GM18517 (cell line): ENCODE data around the gene ATF6B.
"Not testable (repeated sequence)": the region's sequence is repeated elsewhere in the genome, so short reads cannot be mapped to it uniquely, and the experiment has no call there.

Experiments used
- ATAC-seq: cut with Tn5 transposase; IDR thresholded peaks from one replicate; pipeline ENCODE4 v1.9.1; 2021; ENCODE audit warnings: mild to moderate bottlenecking, moderate library complexity; ENCODE audit not compliant: unreplicated experiment

ATF6B gene

GRCh38 chr6:32154514-32155161 lies 26.6 kb upstream of the ATF6B start:
- no peak for ATAC-seq

DNA sequence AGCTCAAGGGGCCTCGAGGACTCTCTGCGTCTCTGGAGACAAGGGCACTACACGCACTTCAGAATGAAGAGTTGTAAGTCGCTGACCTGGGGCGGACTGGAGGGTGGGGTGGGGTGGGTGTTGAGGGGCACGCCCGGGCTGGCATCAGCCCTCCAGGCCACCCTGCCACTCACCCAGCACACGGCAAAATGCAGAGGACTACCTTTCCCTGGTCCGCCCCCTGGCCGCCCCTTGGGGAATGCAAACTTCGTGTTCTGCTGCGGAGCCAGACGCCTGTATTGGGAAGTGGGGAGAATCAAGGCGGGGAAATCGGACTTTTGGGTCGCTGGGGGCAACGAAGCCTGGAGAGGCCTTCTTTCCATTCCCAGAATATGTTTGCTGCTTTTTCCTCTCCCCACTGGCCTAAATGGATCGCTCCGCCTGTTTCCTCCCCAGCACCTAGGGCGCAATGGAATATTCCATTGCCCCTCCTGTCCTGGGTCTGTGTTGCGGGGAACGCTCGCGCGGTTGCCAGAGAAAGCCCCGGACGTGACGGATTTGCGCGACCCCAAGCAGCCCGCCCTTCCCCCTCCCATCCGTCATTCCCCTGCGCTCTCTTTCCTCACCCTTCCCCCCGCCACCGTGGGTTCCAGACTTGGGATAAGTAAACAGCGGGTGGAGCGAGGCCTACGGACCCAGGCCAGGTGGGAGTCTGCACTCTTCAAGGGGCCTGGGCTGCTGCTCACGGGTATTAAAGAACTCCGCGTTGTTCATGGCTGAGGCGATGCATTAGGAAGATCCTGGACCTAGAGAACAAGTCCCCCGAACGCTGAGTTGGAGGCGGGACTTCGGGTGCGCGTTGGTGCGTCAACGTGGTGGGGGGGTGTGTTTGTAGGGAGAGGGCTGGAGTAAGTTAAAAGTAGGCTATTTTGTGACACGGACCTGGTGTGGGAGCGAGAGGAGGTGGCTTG lies 25.8 kb upstream of the ATF6B start, which contains the start of gene PPT2:
TSS of gene PPT2 (plus strand) at position 578 of the 950 bp plus-strand sequence. CDS start 454 bp downstream, outside the sequence.
- ATAC-seq = no peak

DNA sequence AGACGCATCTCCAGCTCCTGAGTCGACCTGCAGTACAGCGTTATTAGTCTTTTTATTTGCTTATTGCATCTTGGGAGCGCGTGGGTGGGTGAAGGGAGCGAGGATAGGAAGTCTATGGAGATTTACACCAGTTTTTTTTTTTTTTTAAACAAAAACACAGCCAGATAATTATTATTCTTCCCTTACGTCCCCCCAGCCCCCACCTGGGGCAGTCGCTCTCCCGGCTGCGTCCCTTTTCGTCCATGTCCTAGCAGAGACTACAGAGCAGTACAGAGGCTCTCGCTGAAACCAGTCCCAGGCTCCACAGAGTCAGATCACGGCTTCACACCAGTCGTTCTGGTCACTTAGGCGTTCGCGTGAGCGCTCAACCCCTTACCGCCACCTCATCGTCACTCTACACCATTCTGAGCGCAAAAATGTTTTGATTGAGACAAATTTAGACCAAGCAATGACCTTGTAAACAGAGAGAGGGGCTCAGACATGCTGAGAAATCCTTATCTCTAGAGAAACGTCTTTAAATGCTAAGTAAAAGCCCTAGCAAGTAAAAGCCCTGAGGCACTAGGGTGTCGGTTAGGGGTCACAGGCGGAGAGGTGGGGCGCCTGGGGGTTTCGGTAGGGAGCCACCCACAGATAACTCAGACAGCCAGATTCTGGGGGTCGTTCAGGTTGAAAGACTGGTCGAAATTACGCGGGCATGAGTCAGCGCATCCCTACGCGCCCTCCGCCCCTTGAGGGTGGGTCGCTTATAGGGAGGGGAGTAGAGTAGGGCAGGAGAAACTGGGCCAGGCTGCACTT lies 24.9 kb upstream of the ATF6B start:
- ATAC-seq = no peak

DNA sequence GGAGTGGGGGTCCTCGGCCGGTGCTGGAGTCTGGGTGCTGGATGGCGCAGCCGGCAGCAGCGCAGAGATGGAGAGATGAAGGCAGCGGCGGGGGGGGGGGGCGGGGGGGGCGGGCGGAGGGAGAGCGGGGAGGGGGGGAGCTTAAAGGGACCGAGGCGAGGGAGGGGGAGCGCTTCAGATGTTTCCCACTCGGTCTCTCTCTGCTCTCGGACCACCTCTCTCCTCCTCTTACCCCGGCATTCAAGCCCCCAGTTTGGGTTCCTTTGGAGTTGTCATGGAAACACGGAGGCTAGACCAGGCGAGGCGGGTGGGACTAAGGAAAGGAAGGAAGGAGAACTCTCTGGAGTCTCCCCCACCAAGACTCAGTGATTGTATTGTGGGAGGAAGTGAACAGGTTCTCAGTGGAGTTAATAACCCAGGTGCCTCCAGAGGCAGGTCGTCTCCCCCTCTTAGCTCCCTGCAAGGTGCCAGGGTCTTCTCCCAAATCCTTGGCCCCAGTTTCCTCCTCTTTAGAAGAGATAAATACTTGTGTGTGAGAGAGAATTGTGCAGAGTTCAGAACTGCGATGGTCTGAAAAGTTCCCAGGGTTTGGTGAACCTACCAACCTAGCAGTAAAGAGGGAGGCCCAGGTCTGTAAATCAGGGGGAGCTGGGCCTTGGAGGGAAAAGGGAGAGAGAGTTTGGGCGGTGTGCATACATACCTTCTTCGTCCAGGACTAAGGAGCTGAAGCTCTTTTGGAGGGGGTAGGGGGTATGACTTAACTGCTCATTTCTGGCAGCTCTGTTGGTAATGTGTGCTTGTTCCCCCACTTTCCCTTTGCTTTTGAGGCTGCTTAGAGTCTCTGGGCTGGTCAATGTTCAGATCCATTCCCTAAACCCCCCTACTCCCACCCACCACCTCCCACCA lies 24.1 kb upstream of the ATF6B start, which contains the start of gene PRRT1:
TSS of gene PRRT1 (minus strand) at position 77 of the 906 bp plus-strand sequence. CDS start 112 bp downstream, outside the sequence.
- no peak for ATAC-seq

GRCh38 chr6:32151181-32151862 lies 23.3 kb upstream of the ATF6B start:
- ATAC-seq = no peak

GRCh38 chr6:32149932-32150870 lies 22.2 kb upstream of the ATF6B start:
- no peak for ATAC-seq

DNA sequence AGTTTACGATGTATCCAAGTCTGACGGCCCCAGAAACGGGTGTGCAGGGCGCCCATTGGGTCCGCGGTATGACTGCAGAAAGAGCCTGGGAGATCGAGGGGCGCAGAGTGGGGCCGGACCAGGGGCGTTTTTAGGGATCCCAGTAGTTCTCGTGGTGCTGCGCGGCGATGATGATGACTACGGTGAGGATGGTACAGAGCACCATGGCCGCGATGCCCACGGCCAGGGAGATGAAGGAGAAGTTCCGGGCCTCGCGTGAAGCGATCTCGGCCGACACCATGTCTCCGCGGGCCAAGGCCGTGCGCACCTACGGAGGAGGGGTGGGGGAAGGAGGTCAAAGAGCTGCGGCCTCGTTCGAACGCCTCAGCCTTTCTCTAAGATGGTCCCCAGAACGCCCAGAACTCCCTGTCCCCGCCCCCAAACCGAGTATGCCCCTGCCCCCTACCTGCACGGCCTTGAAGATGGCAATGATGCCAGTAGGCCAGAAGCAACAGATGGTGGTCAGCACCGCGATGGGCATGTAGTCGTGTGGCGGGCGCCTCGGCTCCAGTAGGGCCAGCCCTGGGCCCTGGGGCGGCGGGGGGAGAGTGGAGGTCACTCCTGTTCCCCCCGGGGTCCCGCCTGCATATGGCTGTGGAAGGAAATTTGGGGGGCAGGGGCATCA lies 21.2 kb upstream of the ATF6B start:
- no peak for ATAC-seq

DNA sequence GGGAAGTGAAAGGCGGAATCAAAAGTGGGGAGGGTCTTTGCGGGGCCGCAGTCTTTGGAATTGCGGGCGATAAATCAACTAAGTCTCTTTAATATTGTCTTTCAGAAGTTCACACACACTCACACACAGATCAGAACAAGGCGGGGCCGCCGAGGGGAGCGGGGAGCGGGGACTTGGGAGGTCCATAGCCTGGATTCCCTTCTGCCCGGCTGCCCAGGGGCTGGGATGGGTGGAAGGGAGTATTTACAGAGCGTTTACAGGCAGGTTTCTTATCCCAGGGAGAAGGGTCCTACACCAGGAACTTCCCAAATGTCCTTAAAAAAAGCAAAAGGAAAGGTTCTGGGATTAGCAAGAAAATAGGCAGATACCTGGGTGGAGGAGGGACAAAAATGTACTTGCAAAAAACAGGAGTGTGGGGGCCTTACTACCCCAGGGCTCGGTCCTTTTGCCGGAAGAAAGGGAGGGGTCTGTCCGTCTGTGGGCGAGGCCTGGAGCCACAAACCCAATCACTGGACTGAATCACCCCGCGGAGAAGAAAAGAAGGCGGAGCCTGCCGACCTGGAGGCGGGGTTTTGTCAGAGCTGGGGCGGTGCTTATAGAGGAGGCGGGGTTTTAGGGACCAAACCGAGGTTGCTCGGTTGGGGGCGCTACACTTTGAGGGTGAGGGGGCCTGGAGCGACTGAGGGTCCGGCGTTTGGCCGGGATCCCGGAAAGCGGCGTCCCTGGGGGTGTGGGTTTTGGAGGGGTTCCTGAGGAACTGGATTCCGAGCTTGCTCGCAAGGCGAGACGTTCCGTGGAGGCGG lies 20.4 kb upstream of the ATF6B start:
- ATAC-seq = no peak

- ATAC-seq = no peak
Observed at GRCh38 chr6:32147401-32148132, 19.5 kb upstream of the ATF6B start.

- no peak for ATAC-seq
Observed at GRCh38 chr6:32146687-32147086, 18.6 kb upstream of the ATF6B start.

DNA sequence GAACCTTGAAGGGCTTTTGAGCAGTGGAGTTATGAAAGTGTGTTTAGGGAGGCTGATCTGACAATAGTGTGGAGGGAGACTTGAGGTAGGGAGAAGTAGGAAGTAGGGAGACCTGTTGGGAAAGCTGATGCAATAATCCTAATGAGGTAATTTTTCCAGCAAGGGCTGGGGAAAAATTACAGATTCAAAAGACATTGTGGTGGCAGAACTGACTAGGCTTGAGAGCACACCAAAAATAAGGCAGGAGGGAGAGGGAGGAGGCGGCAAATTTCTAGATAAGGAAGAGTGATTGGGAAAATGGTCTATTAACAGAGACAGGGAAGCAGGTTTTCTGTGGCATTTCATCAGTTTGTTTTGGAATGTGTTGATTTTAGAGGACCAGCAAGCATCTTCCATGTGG lies 18.2 kb upstream of the ATF6B start:
- no peak for ATAC-seq

- ATAC-seq = not testable (repeated sequence)
Observed at GRCh38 chr6:32144238-32144637, 16.2 kb upstream of the ATF6B start.

GRCh38 chr6:32140420-32141046 lies 12.5 kb upstream of the ATF6B start:
- ATAC-seq = no peak

GRCh38 chr6:32139590-32139989 lies 11.5 kb upstream of the ATF6B start:
- no peak for ATAC-seq

DNA sequence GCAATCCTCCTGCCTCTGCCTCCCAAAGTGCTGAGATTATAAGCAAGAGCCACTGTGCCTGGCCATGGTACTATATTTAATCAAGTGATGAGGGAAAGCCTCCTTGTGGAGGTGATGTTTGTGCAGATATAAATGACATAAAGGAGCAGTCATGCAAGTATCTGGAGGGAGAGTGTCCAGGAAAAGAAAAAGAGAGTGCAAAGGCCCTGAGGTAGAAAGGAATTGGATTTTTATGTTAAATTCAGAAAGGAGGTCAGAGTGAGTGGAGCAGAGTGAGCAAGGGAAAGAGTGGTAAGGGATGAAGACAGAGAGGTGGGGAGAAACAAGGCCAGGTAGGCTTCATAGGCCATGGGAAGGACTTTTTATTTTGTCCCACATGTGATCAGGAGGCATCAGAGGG lies 9.4 kb upstream of the ATF6B start:
- no peak for ATAC-seq

DNA sequence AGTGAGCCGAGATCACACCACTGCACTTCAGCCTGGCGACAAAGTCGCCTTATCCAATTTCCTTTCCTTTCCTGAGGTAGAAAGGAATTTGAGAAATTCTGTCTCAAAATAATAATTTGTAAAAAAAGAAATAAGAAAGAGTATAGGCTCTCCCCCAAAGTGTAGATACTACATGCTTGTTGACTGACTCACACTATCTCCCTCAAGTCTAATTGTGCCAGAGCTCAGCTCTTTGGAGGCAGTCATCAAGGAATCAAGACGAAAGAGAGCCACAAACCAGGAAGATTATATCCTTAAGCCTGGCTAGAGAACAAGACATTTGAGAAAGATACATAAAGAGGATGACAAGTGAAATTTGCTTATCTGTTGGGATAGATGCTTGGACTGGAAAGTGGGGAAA lies 5.7 kb upstream of the ATF6B start:
- ATAC-seq = no peak
